HL-60 (cell line): ENCODE measurements around the gene HIGD2A.

Experiments
- DNase-seq, 2 experiments: peaks; one replicate each; pipeline ENCODE4 v3.0.0-alpha.2; 2010 to 2020; ENCODE audit warnings: low read depth in 1 of 2, low spot score in 1 of 2
- H3K27ac ChIP-seq: fragments of 250-450 bp; sonication (Bioruptor Pico); replicated peaks from 2 replicates; pipeline ENCODE4 v1.5.1; 2020; ENCODE audit warnings: mild to moderate bottlenecking, moderate library complexity
- H3K27me3 ChIP-seq: fragments of 250-450 bp; sonication (Bioruptor Pico); 2 replicates; pipeline ENCODE4 v1.5.1; 2021; ENCODE audit warnings: mild to moderate bottlenecking, moderate library complexity; ENCODE audit not compliant: insufficient read depth, poor library complexity, severe bottlenecking
- H3K4me3 ChIP-seq: replicated peaks from 2 replicates; pipeline ENCODE4 v1.5.1; 2011; ENCODE audit warnings: mild to moderate bottlenecking, control low read depth, low read length; ENCODE audit not compliant: insufficient read depth
- CTCF ChIP-seq: IDR thresholded peaks from one replicate; pipeline ENCODE4 v1.5.1; 2011; ENCODE audit warnings: low read length, control low read depth, inconsistent platforms; ENCODE audit not compliant: insufficient read depth
- GABPA ChIP-seq: IDR thresholded peaks from 2 replicates; pipeline ENCODE4 v1.6.1; 2012; ENCODE audit warnings: low read depth
- POLR2AphosphoS5 ChIP-seq: IDR thresholded peaks from 2 replicates; pipeline ENCODE4 v1.6.1; 2012; ENCODE audit warnings: low read depth
- REST ChIP-seq: IDR thresholded peaks from 2 replicates; pipeline ENCODE4 v1.6.1; 2012; ENCODE audit warnings: low read depth; ENCODE audit not compliant: insufficient replicate concordance
- SPI1 ChIP-seq: IDR thresholded peaks from 2 replicates; pipeline ENCODE4 v1.6.1; 2012; ENCODE audit warnings: low read depth, mild to moderate bottlenecking, borderline replicate concordance

HIGD2A gene

GRCh38 chr5:176387384-176387925, 1.1 kb upstream of the HIGD2A start:
- Histone ChIP-seq H3K27me3 (no peaks in the 10 kb centered on the region), H3K4me3 (peak overlapping the region; percentile 91), H3K27ac (peak overlapping the region; percentile 97)
- DNase-seq: no peak
- TF ChIP-seq SPI1: no peak
- TF ChIP-seq REST: no peak
- TF ChIP-seq GABPA: no peak
- TF ChIP-seq CTCF: no peak
- no peak for TF ChIP-seq POLR2AphosphoS5

- no peak for TF ChIP-seq CTCF
- TF ChIP-seq REST: no peak
- no peak for TF ChIP-seq SPI1
- TF ChIP-seq POLR2AphosphoS5: no peak
- no peak for TF ChIP-seq GABPA
- H3K27me3 ChIP-seq: no peaks in the 10 kb centered on the region
- peak overlapping the region; percentile 91 for H3K4me3 ChIP-seq
- peak; percentile 28 to 51 for DNase-seq
- H3K27ac ChIP-seq: peak overlapping the region; percentile 97
Observed at GRCh38 chr5:176388003-176388443, 528 bp upstream of the HIGD2A start.

- no peak for DNase-seq
- Histone ChIP-seq H3K4me3 (peak overlapping the region; percentile 91), H3K27me3 (no peaks in the 10 kb centered on the region), H3K27ac (peak overlapping the region; percentile 97)
- TF ChIP-seq SPI1 (peak; percentile 81), POLR2AphosphoS5 (peak; percentile 85), GABPA (no peak)
Observed at GRCh38 chr5:176389135-176390123, 878 bp downstream of the HIGD2A start.

GRCh38 chr5:176391479-176391878, 2.9 kb downstream of the HIGD2A start:
- peak overlapping the region; percentile 70 for H3K27ac ChIP-seq
- H3K27me3 ChIP-seq: no peaks in the 10 kb centered on the region
- TF ChIP-seq POLR2AphosphoS5: no peak; the same call in 1 of the 2 replicates
- TF ChIP-seq SPI1: no peak
- no peak for TF ChIP-seq REST
- no peak for TF ChIP-seq GABPA
- TF ChIP-seq CTCF: no peak
- no peak overlapping the region for H3K4me3 ChIP-seq
- DNase-seq: no peak
